ENCODE data around the gene GRK4.

DNA sequence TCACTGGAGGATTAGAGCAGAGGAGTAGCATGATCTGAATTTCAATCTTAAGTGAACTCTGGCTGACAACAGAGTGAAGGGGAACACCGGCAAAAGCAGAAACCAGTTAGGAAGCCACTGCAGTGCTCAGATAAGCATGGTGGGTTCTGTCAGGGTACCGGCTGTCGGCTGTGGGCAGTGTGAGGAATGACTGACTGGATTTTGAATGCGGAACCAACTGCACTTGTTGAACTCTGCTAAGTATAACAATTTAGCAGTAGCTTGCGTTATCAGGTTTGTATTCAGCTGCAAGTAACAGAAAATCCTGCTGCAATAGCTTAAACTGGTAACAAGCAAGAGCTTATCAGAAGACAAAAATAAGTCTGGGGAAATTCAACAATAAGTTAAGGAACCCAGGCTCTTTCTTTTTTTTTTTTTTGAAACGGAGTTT, 116.3 kb downstream of the GRK4 start:
- TF ChIP-seq, protein P1, sequence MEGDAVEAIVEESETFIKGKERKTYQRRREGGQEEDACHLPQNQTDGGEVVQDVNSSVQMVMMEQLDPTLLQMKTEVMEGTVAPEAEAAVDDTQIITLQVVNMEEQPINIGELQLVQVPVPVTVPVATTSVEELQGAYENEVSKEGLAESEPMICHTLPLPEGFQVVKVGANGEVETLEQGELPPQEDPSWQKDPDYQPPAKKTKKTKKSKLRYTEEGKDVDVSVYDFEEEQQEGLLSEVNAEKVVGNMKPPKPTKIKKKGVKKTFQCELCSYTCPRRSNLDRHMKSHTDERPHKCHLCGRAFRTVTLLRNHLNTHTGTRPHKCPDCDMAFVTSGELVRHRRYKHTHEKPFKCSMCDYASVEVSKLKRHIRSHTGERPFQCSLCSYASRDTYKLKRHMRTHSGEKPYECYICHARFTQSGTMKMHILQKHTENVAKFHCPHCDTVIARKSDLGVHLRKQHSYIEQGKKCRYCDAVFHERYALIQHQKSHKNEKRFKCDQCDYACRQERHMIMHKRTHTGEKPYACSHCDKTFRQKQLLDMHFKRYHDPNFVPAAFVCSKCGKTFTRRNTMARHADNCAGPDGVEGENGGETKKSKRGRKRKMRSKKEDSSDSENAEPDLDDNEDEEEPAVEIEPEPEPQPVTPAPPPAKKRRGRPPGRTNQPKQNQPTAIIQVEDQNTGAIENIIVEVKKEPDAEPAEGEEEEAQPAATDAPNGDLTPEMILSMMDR (IDR thresholded peaks at IDR 0.05; ENCODE audit: insufficient read depth, low read length, poor library complexity, severe bottlenecking), result no peak
- no peak for TF ChIP-seq EZH2phosphoT487 (conservative IDR thresholded peaks at IDR 0.05; ENCODE audit: low read length)
